Peyer's patch (tissue), 4 donors: ENCODE results near the gene TRAF3.

Experiments used
- POLR2A ChIP-seq, 2 donors: fragments of 450-650 bp; IDR thresholded peaks; one replicate each; pipeline ENCODE4 v1.5.1; 2017; ENCODE audit warnings: antibody characterized with exemption in 2 of 2, mild to moderate bottlenecking in 2 of 2, moderate library complexity in 2 of 2
- TF ChIP-seq, protein P1 (sequence below), 6 experiments: fragments of 450-650 bp in 4 of 6; fragments of 200-600 bp in 2 of 6; sonication (generic) in 1 of 6; IDR thresholded peaks; one replicate each; pipeline ENCODE4 v1.5.1; 2017 to 2019; ENCODE audit warnings: antibody characterized with exemption in 6 of 6, mild to moderate bottlenecking in 3 of 6, moderate library complexity in 1 of 6

DNA sequence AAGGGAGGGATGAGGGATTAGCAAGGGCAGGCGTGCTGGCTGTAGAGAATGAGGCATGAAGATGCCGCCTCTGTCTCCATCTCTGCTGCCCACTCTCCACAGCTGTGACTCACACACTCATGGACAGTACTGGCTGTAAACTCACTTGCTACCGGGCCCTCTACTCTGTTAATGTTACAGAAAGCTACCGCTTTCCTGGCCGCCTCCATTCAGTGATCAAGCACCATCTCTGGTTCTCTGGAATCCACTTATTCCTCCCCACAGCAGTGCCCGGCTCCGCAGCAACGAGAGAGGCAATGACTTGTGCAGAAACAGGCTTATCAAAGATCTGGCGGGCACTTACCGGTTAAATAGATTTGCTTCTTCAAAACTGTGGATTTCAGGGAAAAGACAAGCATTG, 180.0 kb downstream of the TRAF3 start:
- TF ChIP-seq POLR2A (IDR thresholded peaks at IDR 0.05) = no peak
- TF ChIP-seq, protein P1, sequence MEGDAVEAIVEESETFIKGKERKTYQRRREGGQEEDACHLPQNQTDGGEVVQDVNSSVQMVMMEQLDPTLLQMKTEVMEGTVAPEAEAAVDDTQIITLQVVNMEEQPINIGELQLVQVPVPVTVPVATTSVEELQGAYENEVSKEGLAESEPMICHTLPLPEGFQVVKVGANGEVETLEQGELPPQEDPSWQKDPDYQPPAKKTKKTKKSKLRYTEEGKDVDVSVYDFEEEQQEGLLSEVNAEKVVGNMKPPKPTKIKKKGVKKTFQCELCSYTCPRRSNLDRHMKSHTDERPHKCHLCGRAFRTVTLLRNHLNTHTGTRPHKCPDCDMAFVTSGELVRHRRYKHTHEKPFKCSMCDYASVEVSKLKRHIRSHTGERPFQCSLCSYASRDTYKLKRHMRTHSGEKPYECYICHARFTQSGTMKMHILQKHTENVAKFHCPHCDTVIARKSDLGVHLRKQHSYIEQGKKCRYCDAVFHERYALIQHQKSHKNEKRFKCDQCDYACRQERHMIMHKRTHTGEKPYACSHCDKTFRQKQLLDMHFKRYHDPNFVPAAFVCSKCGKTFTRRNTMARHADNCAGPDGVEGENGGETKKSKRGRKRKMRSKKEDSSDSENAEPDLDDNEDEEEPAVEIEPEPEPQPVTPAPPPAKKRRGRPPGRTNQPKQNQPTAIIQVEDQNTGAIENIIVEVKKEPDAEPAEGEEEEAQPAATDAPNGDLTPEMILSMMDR (IDR thresholded peaks at IDR 0.05) = no peak
